Tibial artery (tissue), 4 donors: ENCODE measurements around the gene PSMD11.

Source experiments
- DNase-seq, 2 donors: peaks; one replicate each; pipeline ENCODE4 v3.0.0-alpha.2; 2019
- H3K27ac ChIP-seq, 2 donors: fragments of 200-600 bp; sonication (generic) in 1 of 2; 1 replicate in 1 of 2; 2 replicates in 1 of 2; pipeline ENCODE4 v1.5.1; 2018 to 2019; ENCODE audit warnings: mild to moderate bottlenecking in 1 of 2
- H3K27me3 ChIP-seq, 2 donors: fragments of 200-600 bp; sonication (generic) in 1 of 2; one replicate each; pipeline versions ENCODE4 v1.5.1 to v1.6.0; 2016 to 2019
- H3K36me3 ChIP-seq, 3 donors: fragments of 200-600 bp; sonication (generic) in 2 of 3; one replicate each; pipeline ENCODE4 v1.5.1; 2016 to 2019; ENCODE audit warnings: mild to moderate bottlenecking in 2 of 3
- H3K4me1 ChIP-seq, 4 donors: fragments of 200-600 bp; sonication (generic) in 2 of 4; 1 replicate in 3 of 4; 2 replicates in 1 of 4; pipeline ENCODE4 v1.5.1; 2016 to 2019
- H3K4me3 ChIP-seq, 2 donors: fragments of 200-600 bp; sonication (generic) in 1 of 2; 1 replicate in 1 of 2; 2 replicates in 1 of 2; pipeline ENCODE4 v1.5.1; 2018 to 2019; ENCODE audit warnings: mild to moderate bottlenecking in 2 of 2
- H3K9me3 ChIP-seq, 3 donors: fragments of 200-600 bp; sonication (generic) in 1 of 3; one replicate each; pipeline ENCODE4 v1.5.1; 2016 to 2019
- CTCF ChIP-seq, 2 experiments: fragments of 200-600 bp in 1 of 2; fragments of 450-650 bp in 1 of 2; IDR thresholded peaks; one replicate each; pipeline ENCODE4 v1.5.1; 2017 to 2019; ENCODE audit warnings: antibody characterized with exemption in 2 of 2, mild to moderate bottlenecking in 1 of 2, moderate library complexity in 1 of 2
- intact Hi-C: fragments of 100-400 bp; cut with DNase I; formaldehyde crosslinking; loops from one replicate; pipeline ENCODE4 v1.15.0; 2023; ENCODE audit warnings: low total_unique reads

The PSMD11 gene

GRCh38 chr17:32464374-32464773 lies 20.1 kb downstream of the PSMD11 start:
- Histone ChIP-seq H3K9me3 (no peaks in the 10 kb centered on the region), H3K27ac (no peak overlapping the region), H3K27me3 (no peaks in the 10 kb centered on the region), H3K36me3 (peaks cover 56 to 87% (median 61%) of the 10 kb centered on the region in 3 donors), H3K4me1 (peaks cover 0 to 7% (median 0%) of the 10 kb centered on the region in 4 donors), H3K4me3 (no peak overlapping the region)
- intact Hi-C loops: no loop called here
- no peak for DNase-seq
- no peak for TF ChIP-seq CTCF (IDR thresholded peaks at IDR 0.05)

DNA sequence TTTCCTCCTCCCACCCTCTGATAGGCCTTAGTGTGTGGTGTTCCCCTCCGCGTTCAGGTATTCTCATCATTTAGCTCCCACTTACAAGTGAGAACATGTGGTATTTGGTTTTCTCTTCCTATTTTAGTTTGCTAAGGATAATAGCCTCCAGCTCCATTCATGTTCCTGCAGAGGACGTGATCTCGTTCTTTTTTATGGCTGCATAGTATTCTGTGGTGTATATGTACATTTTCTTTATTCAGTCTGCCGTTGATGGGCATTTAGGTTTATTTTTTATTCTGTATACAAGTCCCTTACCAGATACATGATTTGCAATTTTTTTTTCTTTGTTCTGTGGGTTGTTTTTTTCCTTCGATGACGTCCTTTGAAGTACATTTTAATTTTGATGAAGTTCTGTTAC lies 23.6 kb downstream of the PSMD11 start:
- intact Hi-C loops: no loop called here
- no peak for DNase-seq
- no peak overlapping the region for H3K27ac ChIP-seq
- no peaks in the 10 kb centered on the region for H3K27me3 ChIP-seq
- TF ChIP-seq CTCF (IDR thresholded peaks at IDR 0.05): no peak
- no peaks in the 10 kb centered on the region for H3K9me3 ChIP-seq
- peaks cover 69 to 99% (median 69%) of the 10 kb centered on the region in 3 donors for H3K36me3 ChIP-seq
- H3K4me3 ChIP-seq: no peak overlapping the region
- H3K4me1 ChIP-seq: no peaks in the 10 kb centered on the region

DNA sequence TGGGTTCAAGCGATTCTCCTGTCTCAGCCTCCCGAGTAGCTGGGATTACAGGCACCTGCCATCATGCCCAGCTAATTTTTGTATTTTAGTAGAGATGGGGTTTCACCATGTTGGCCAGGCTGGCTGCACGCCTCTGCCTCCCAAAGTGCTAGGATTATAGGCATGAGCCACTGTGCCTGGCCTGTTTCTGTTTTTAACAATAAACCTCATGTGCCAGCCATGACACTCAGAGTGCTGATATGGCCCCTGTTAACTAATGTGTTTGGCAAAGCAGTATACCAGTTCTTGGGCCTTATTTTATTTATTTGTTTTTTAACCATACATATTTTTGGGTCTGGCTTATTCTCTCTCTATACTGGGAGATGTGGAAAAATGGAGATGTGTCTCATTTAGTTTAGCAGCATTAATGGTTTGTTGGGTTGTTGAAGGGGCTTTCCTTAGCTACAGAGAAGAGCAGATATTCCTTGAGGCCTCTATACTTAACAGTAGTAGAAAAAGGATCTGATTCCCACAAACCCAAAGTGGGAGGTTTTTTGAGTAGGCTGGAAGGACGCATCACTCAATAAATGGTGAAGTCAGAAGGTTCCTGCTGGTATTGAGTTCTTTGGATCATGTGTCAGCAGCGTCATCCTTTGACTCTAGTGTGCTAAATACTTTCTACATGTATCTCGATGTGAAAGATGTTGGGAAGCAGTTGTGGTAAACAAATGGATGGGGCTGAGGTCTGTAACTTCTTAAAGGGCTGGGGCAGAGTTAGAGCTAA lies 26.3 kb downstream of the PSMD11 start:
- peaks cover 73 to 100% (median 73%) of the 10 kb centered on the region in 3 donors for H3K36me3 ChIP-seq

DNA sequence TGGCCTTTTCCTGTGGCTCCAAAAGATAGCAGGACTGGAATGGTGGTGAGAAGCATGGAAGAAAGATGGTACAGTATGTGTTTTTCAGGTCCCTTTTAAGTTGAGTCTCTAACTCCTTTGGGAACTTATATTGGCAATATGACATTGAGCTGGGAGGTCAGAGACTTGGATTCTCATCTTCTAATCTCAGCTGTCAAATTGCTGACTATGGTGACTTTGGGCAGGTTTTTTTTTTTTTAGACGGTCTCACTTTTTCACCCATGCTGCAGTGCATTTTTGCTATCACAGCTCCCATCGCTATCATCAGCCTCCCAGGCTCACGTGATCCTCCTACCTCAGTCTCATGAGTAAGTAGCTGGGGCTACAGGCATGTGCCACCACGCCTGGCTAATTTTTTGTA lies 27.3 kb downstream of the PSMD11 start:
- no peak for TF ChIP-seq CTCF (IDR thresholded peaks at IDR 0.05)
- Histone ChIP-seq H3K4me3 (no peak overlapping the region), H3K4me1 (no peaks in the 10 kb centered on the region), H3K27me3 (no peaks in the 10 kb centered on the region), H3K36me3 (peaks cover 83 to 100% (median 84%) of the 10 kb centered on the region in 3 donors), H3K27ac (no peak overlapping the region), H3K9me3 (no peaks in the 10 kb centered on the region)
- intact Hi-C loops: no loop called here
- DNase-seq: no peak

More for the DNA sequence above, 26.3 kb downstream of the PSMD11 start:
- Histone ChIP-seq H3K9me3 (no peaks in the 10 kb centered on the region), H3K27ac (no peak overlapping the region), H3K27me3 (no peaks in the 10 kb centered on the region), H3K4me1 (no peaks in the 10 kb centered on the region), H3K4me3 (no peak overlapping the region)
- no peak for DNase-seq
- intact Hi-C loops: no loop called here
- TF ChIP-seq CTCF (IDR thresholded peaks at IDR 0.05): no peak

DNA sequence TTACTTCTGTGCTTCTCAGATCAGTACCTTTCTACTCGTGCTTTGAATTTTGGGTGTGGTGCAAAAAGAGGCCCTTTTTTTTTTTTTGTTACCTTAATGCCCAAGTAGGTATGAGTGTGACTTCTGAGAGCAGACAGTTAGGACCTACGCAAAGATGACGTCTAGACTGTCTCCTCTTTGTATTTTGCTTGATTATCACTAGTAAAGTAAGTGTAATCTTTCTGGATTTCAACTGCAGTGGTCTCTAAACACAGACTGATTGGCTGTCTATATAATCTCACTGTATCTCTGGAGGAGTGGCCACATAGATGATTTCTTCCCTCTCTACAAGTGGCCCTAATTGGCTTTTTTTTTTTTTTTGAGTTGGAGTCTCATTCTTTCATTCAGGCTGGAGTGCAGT lies 30.9 kb downstream of the PSMD11 start:
- no peaks in the 10 kb centered on the region for H3K9me3 ChIP-seq
- intact Hi-C loops: no loop called here
- H3K4me3 ChIP-seq: no peak overlapping the region
- peaks cover 94 to 100% (median 94%) of the 10 kb centered on the region in 3 donors for H3K36me3 ChIP-seq
- no peak for DNase-seq
- TF ChIP-seq CTCF (IDR thresholded peaks at IDR 0.05): no peak
- H3K27ac ChIP-seq: no peak overlapping the region
- no peaks in the 10 kb centered on the region for H3K4me1 ChIP-seq
- H3K27me3 ChIP-seq: no peaks in the 10 kb centered on the region
